Stimulated activated CD4-positive, alpha-beta T cell treated with anti-CD3 and anti-CD28 coated beads, Interleukin-2, amount 100 ng/mL, for 48 hours (primary cell): ENCODE measurements around the gene ARL17A.
"Not testable (repeated sequence)": the region's sequence is repeated elsewhere in the genome, so short reads cannot be mapped to it uniquely, and the experiment has no call there.

Source experiments
- DNase-seq, 2 donors: peaks; one replicate each; pipeline ENCODE4 v3.0.0-alpha.2; 2020

ARL17A gene

GRCh38 chr17:46534716-46535115 is 44.8 kb downstream of the ARL17A start:
- not testable (repeated sequence) for DNase-seq

- DNase-seq, result not testable (repeated sequence)
Measured at GRCh38 chr17:46512168-46512567, 67.3 kb downstream of the ARL17A start, which contains the start of gene LRRC37A2. Gene LRRC37A2 (plus strand): TSS chr17:46512468. CDS start chr17:46512713, 245 bp downstream.

GRCh38 chr17:46505896-46506295 is 73.6 kb downstream of the ARL17A start:
- not testable (repeated sequence) for DNase-seq

GRCh38 chr17:46499437-46500139 is 79.9 kb downstream of the ARL17A start:
- not testable (repeated sequence) for DNase-seq

GRCh38 chr17:46492021-46492420 is 87.5 kb downstream of the ARL17A start:
- DNase-seq, result not testable (repeated sequence)

GRCh38 chr17:46481310-46481709 is 98.2 kb downstream of the ARL17A start:
- DNase-seq, result not testable (repeated sequence)

GRCh38 chr17:46478823-46479222 is 100.7 kb downstream of the ARL17A start:
- not testable (repeated sequence) for DNase-seq

- not testable (repeated sequence) for DNase-seq
Measured at GRCh38 chr17:46475583-46475982, 103.9 kb downstream of the ARL17A start.

- not testable (repeated sequence) for DNase-seq
Measured at GRCh38 chr17:46474489-46474888, 105.0 kb downstream of the ARL17A start.

GRCh38 chr17:46467618-46468017 is 111.9 kb downstream of the ARL17A start:
- not testable (repeated sequence) for DNase-seq
